HepG2 (cell line): ENCODE data around the gene DUS2. TPM values are rescaled to one million over a fixed set of nuclear protein-coding genes. Genes with fewer than 3 reads are reported as not detected.

Experiments
- ARHGAP35 ChIP-seq: sonication (generic); formaldehyde crosslinking; IDR thresholded peaks from 2 replicates; pipeline ENCODE4 v1.9.0; 2022; ENCODE audit warnings: mild to moderate bottlenecking, inconsistent platforms, moderate library complexity, missing genetic modification reagents, borderline replicate concordance
- ATAD3A ChIP-seq: sonication (generic); formaldehyde crosslinking; IDR thresholded peaks from 2 replicates; pipeline ENCODE4 v1.4.0; 2020; ENCODE audit warnings: missing genetic modification reagents
- BORCS8-MEF2B ChIP-seq: sonication (generic); formaldehyde crosslinking; IDR thresholded peaks from 2 replicates; pipeline ENCODE4 v1.8.0; 2022; ENCODE audit warnings: mild to moderate bottlenecking, missing genetic modification reagents
- CHCHD3 ChIP-seq: sonication (generic); formaldehyde crosslinking; IDR thresholded peaks from 2 replicates; pipeline ENCODE4 v1.8.0; 2022; ENCODE audit warnings: mild to moderate bottlenecking, missing genetic modification reagents, moderate library complexity
- CHD4 ChIP-seq: fragments of 200-600 bp; sonication (generic); IDR thresholded peaks from 2 replicates; pipeline ENCODE4 v1.7.0; 2017; ENCODE audit warnings: mild to moderate bottlenecking, low read length, borderline replicate concordance
- ELF4 ChIP-seq: sonication (generic); formaldehyde crosslinking; IDR thresholded peaks from 2 replicates; pipeline ENCODE4 v1.5.0; 2020; ENCODE audit warnings: missing genetic modification reagents, mild to moderate bottlenecking, moderate library complexity, borderline replicate concordance
- GPN1 ChIP-seq: sonication (generic); formaldehyde crosslinking; IDR thresholded peaks from 2 replicates; pipeline ENCODE4 v1.5.1; 2020; ENCODE audit warnings: missing genetic modification reagents, borderline replicate concordance
- HDAC6 ChIP-seq: fragments of 200-600 bp; sonication (generic); IDR thresholded peaks from 2 replicates; pipeline ENCODE4 v1.7.0; 2017; ENCODE audit warnings: mild to moderate bottlenecking, antibody characterized with exemption, low read length, low read depth
- MAFF ChIP-seq: IDR thresholded peaks from 2 replicates; pipeline ENCODE4 v1.6.1; 2011; ENCODE audit warnings: low read depth, low read length, improper control_type of control experiment
- MNT ChIP-seq: fragments of 450-650 bp; IDR thresholded peaks from 2 replicates; pipeline ENCODE4 v1.6.1; 2016
- MXD4 ChIP-seq: IDR thresholded peaks from 2 replicates; pipeline ENCODE4 v1.6.1; 2016; ENCODE audit warnings: mild to moderate bottlenecking, missing biosample characterization, missing genetic modification reagents
- MYNN ChIP-seq: sonication (generic); formaldehyde crosslinking; IDR thresholded peaks from 2 replicates; pipeline ENCODE4 v1.4.0; 2020; ENCODE audit warnings: mild to moderate bottlenecking, low read depth, missing genetic modification reagents
- NFE2 ChIP-seq: sonication (generic); formaldehyde crosslinking; IDR thresholded peaks from 2 replicates; pipeline ENCODE4 v1.4.0; 2020; ENCODE audit warnings: missing genetic modification reagents
- PREB ChIP-seq: sonication (generic); formaldehyde crosslinking; IDR thresholded peaks from 2 replicates; pipeline ENCODE4 v1.4.0; 2020; ENCODE audit warnings: missing genetic modification reagents
- PTBP1 ChIP-seq: fragments of 200-400 bp; formaldehyde crosslinking; IDR thresholded peaks from 2 replicates; pipeline ENCODE4 v1.6.1; 2018; ENCODE audit warnings: low read length, low read depth; ENCODE audit not compliant: poor library complexity, severe bottlenecking
- SOX13 ChIP-seq, 3 experiments: fragments of 450-650 bp in 1 of 3; sonication (generic) in 1 of 3; formaldehyde crosslinking in 1 of 3; IDR thresholded peaks in 2 of 3; conservative IDR thresholded peaks in 1 of 3; 2 replicates each; pipeline versions ENCODE4 v1.5.0 to v1.6.1; 2016 to 2020; ENCODE audit warnings: antibody characterized with exemption in 1 of 3, mild to moderate bottlenecking in 1 of 3, missing compliant biosample characterization in 1 of 3, missing genetic modification reagents in 1 of 3, moderate library complexity in 1 of 3
- TAF1 ChIP-seq: sonication (generic); formaldehyde crosslinking; IDR thresholded peaks from 2 replicates; pipeline ENCODE4 v1.4.0; 2020; ENCODE audit warnings: missing genetic modification reagents
- TBL1XR1 ChIP-seq: fragments of 150-350 bp; IDR thresholded peaks from 2 replicates; pipeline ENCODE4 v1.6.1; 2014; ENCODE audit warnings: borderline replicate concordance, low read length; ENCODE audit not compliant: partially characterized antibody
- ZBTB4 ChIP-seq: sonication (generic); formaldehyde crosslinking; IDR thresholded peaks from 2 replicates; pipeline ENCODE4 v1.4.0; 2020; ENCODE audit warnings: missing genetic modification reagents, mild to moderate bottlenecking, borderline replicate concordance
- ZIK1 ChIP-seq: sonication (generic); formaldehyde crosslinking; IDR thresholded peaks from 2 replicates; pipeline ENCODE4 v1.5.0; 2020; ENCODE audit warnings: mild to moderate bottlenecking, low read depth, missing genetic modification reagents, borderline replicate concordance
- ZNF468 ChIP-seq: sonication (generic); formaldehyde crosslinking; IDR thresholded peaks from 2 replicates; pipeline ENCODE4 v1.8.0; 2022; ENCODE audit warnings: mild to moderate bottlenecking, moderate library complexity, missing genetic modification reagents
- ZNF605 ChIP-seq: sonication (generic); formaldehyde crosslinking; IDR thresholded peaks from 2 replicates; pipeline ENCODE4 v1.8.0; 2022; ENCODE audit warnings: mild to moderate bottlenecking, missing genetic modification reagents
- ZNF616 ChIP-seq: sonication (generic); formaldehyde crosslinking; IDR thresholded peaks from 2 replicates; pipeline ENCODE4 v1.5.0; 2020; ENCODE audit warnings: low read depth, mild to moderate bottlenecking, missing genetic modification reagents
- ZNF775 ChIP-seq: sonication (generic); formaldehyde crosslinking; IDR thresholded peaks from 2 replicates; pipeline ENCODE4 v1.4.0; 2020; ENCODE audit warnings: missing genetic modification reagents, mild to moderate bottlenecking, moderate library complexity, borderline replicate concordance
- ZSCAN31 ChIP-seq: sonication (generic); formaldehyde crosslinking; IDR thresholded peaks from 2 replicates; pipeline ENCODE4 v1.5.0; 2020; ENCODE audit warnings: low read depth, mild to moderate bottlenecking, missing genetic modification reagents
- polyA plus RNA-seq, 8 experiments: library from polyadenylated mRNA; depleted of rRNA in 3 of 8; stranded (reverse) in 7 of 8; unstranded in 1 of 8; fragments of >200 nt; fragmentation: Illumina TruSeq in 4 of 8; extraction: Trizol in 4 of 8; gene quantifications; 2 replicates each; pipeline versions ENCODE4 v1.2.1 to v1.2.3, GENCODE V29; 2011 to 2016; ENCODE audit warnings: low read depth in 4 of 8, missing spikeins in 1 of 8, mixed read lengths in 1 of 8; ENCODE audit not compliant: insufficient read depth in 1 of 8
- total RNA-seq, 5 experiments: library from RNA; depleted of rRNA; stranded (reverse); fragments of >200 nt; fragmentation: Illumina TruSeq; extraction: Trizol; gene quantifications; 2 replicates each; pipeline ENCODE4 v1.2.3, GENCODE V29; 2016; ENCODE audit warnings: low read depth in 1 of 5

Gene DUS2
- total and polyA plus RNA-seq, 2 of the 13 experiments (the other 11 are each of a cell fraction or from before 2014, with no cell fraction given), result 17.8 to 25.1 TPM

GRCh38 chr16:68083239-68083781, 60.2 kb downstream of the DUS2 start (continued):
- TF ChIP-seq ATAD3A (CRISPR knock-in tag), result no peak
- no peak for TF ChIP-seq CHD4
- TF ChIP-seq ZIK1 (CRISPR knock-in tag), result no peak
- no peak for TF ChIP-seq ZNF775 (CRISPR knock-in tag)
- TF ChIP-seq TBL1XR1, result no peak
- no peak for TF ChIP-seq MNT
- TF ChIP-seq ZNF605 (CRISPR knock-in tag), result peak; percentile 15; the same call in 1 of the 2 replicates
- no peak for TF ChIP-seq HDAC6
- 0 out of 2 replicates have a peak, but pooled peaks have one; percentile 9 for TF ChIP-seq ZNF616 (CRISPR knock-in tag)
- no peak for TF ChIP-seq SOX13 (IDR thresholded peaks at IDR 0.05)
- no peak for TF ChIP-seq SOX13 (CRISPR knock-in tag; conservative IDR thresholded peaks at IDR 0.05 in 1 of 2, IDR thresholded peaks at IDR 0.05 in 1 of 2)
- TF ChIP-seq NFE2 (CRISPR knock-in tag), result no peak
- no peak for TF ChIP-seq PTBP1
- no peak for TF ChIP-seq PREB (CRISPR knock-in tag)
- TF ChIP-seq MYNN, result no peak
- TF ChIP-seq MXD4 (CRISPR knock-in tag), result no peak
- TF ChIP-seq TAF1 (CRISPR knock-in tag), result no peak
- no peak for TF ChIP-seq ZNF468 (CRISPR knock-in tag)
- TF ChIP-seq BORCS8-MEF2B (CRISPR knock-in tag), result peak; percentile 64; the same call in 1 of the 2 replicates
- no peak for TF ChIP-seq ELF4 (CRISPR knock-in tag)
- no peak for TF ChIP-seq ZBTB4 (CRISPR knock-in tag)
- TF ChIP-seq MAFF, result no peak
- no peak for TF ChIP-seq ARHGAP35
- TF ChIP-seq ZSCAN31, result no peak
- TF ChIP-seq GPN1 (CRISPR knock-in tag), result no peak
- TF ChIP-seq CHCHD3 (CRISPR knock-in tag), result 0 out of 2 replicates have a peak, but pooled peaks have one; percentile 20
